SK-N-MC (cell line): ENCODE results near the gene RPL35A.

Experiments
- EZH2 ChIP-seq: fragments of 200-600 bp; sonication (generic); IDR thresholded peaks from one replicate; pipeline ENCODE4 v1.6.1; 2017; ENCODE audit warnings: antibody characterized with exemption
- FOXP2 ChIP-seq: optimal IDR thresholded peaks from 2 replicates; pipeline ENCODE3; 2011; ENCODE audit warnings: mild to moderate bottlenecking, moderate library complexity; ENCODE audit not compliant: insufficient read depth; ENCODE audit errors: extremely low read length, control extremely low read depth
- POLR2AphosphoS5 ChIP-seq: IDR thresholded peaks from 2 replicates; pipeline ENCODE4 v1.6.1; 2012; ENCODE audit warnings: mild to moderate bottlenecking, low read depth, low read length, borderline replicate concordance

DNA sequence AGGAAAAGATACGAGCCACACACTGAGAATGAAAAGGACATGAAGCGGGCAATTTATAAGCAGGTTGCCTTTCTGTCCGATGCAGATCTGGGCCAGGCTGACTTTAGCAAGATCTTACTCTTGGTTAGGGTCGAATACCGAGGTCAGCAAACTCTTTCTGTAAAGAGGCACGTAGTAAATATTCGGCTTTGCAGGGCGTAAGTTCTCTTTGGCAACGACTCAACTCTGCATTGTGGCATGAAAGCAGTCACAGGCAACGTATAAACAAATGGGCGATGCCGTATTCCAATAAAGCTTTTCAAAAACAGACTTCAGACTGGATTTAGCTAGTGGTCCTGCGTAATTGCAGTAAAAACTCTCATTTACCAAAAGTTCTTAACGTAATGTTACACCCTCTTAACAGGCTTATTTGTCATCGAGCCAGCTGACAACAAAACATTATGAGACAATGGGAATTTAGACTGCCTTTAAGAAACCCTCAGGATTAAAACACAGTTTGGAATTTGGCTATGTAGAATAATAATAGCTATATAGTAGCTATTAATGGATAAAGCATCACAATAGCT, 13.1 kb upstream of the RPL35A start:
- TF ChIP-seq EZH2 (no peak), FOXP2 (no peak), POLR2AphosphoS5 (no peak)
